Spleen (tissue), 11 donors: ENCODE results near the gene TYK2. TPM values are rescaled to one million over a fixed set of nuclear protein-coding genes. Genes with fewer than 3 reads are reported as not detected.
A peak's percentile ranks its signal among the peaks of the same experiment; 100 is the strongest.

Source experiments
- DNase-seq: peaks from one replicate; pipeline ENCODE4 v3.0.0-alpha.2; 2020
- H3K27ac ChIP-seq, 8 donors: fragments of 200-600 bp; sonication (generic) in 7 of 8; 1 replicate in 4 of 8; 2 replicates in 4 of 8; pipeline versions ENCODE4 v1.5.0 to v1.8.0; 2016 to 2021; ENCODE audit warnings: inconsistent platforms in 4 of 8, mild to moderate bottlenecking in 4 of 8, moderate library complexity in 1 of 8
- H3K27me3 ChIP-seq, 7 donors: fragments of 200-600 bp; sonication (generic) in 6 of 7; replicated peaks in 1 of 7; 1 replicate in 4 of 7; 2 replicates in 3 of 7; pipeline versions ENCODE4 v1.5.0 to v1.8.0; 2016 to 2021; ENCODE audit warnings: inconsistent platforms in 3 of 7, mild to moderate bottlenecking in 1 of 7
- H3K36me3 ChIP-seq, 6 donors: fragments of 200-600 bp; sonication (generic) in 5 of 6; 1 replicate in 4 of 6; 2 replicates in 2 of 6; pipeline versions ENCODE4 v1.5.0 to v1.8.0; 2016 to 2021; ENCODE audit warnings: inconsistent platforms in 2 of 6
- H3K4me1 ChIP-seq, 6 donors: fragments of 200-600 bp; sonication (generic) in 5 of 6; 1 replicate in 3 of 6; 2 replicates in 3 of 6; pipeline versions ENCODE4 v1.5.0 to v1.8.0; 2016 to 2021; ENCODE audit warnings: inconsistent platforms in 3 of 6
- H3K4me3 ChIP-seq, 8 donors: fragments of 200-600 bp; sonication (generic) in 7 of 8; 1 replicate in 4 of 8; 2 replicates in 4 of 8; pipeline versions ENCODE4 v1.5.0 to v1.8.0; 2016 to 2021; ENCODE audit warnings: inconsistent platforms in 4 of 8, mild to moderate bottlenecking in 4 of 8, moderate library complexity in 2 of 8
- H3K9me3 ChIP-seq, 8 donors: fragments of 200-600 bp; sonication (generic) in 7 of 8; 1 replicate in 4 of 8; 2 replicates in 4 of 8; pipeline versions ENCODE4 v1.5.0 to v1.8.0; 2016 to 2021; ENCODE audit warnings: inconsistent platforms in 4 of 8
- POLR2A ChIP-seq, 3 donors: fragments of 450-650 bp; IDR thresholded peaks; one replicate each; pipeline ENCODE4 v1.5.1; 2017; ENCODE audit warnings: antibody characterized with exemption in 3 of 3, mild to moderate bottlenecking in 1 of 3
- POLR2AphosphoS5 ChIP-seq, 3 donors: sonication (generic); formaldehyde crosslinking; IDR thresholded peaks; one replicate each; pipeline ENCODE4 v1.5.1; 2017; ENCODE audit warnings: antibody characterized with exemption in 3 of 3
- WGBS, 5 donors: extraction: QIAGEN DNeasy Blood & Tissue Kit in 3 of 5; methylation state at CpG; one replicate each; pipeline versions ENCODE4 v1.1.5 to v1.1.7; 2013 to 2018; 5-methylcytosine and 5-hydroxymethylcytosine counted together
- intact Hi-C: fragments of 100-400 bp; cut with DNase I; formaldehyde crosslinking; loops from one replicate; pipeline ENCODE4 v1.15.0; 2023; ENCODE audit warnings: low total_unique reads
- polyA plus RNA-seq, 3 donors: library from polyadenylated mRNA; stranded (reverse); fragments of 200-250 nt; gene quantifications; one replicate each; pipeline ENCODE4 v1.2.1, GENCODE V29; 2013
- total RNA-seq, 7 donors: library from RNA; depleted of rRNA in 3 of 7; stranded (reverse); fragments of >200 nt in 3 of 7; fragmentation: NEBNext Ultra II Directional in 4 of 7; extraction: Animal tissue kit (Norgen Biotek cat#: 25700) in 4 of 7; gene quantifications; one replicate each; pipeline versions ENCODE4 v1.1.0 to v1.2.1, GENCODE V29; 2016 to 2021
- TF ChIP-seq, protein P1 (sequence below), 11 experiments: fragments of 200-600 bp in 7 of 11; fragments of 450-650 bp in 4 of 11; sonication (generic) in 4 of 11; IDR thresholded peaks in 8 of 11; conservative IDR thresholded peaks in 3 of 11; 1 replicate in 7 of 11; 2 replicates in 4 of 11; pipeline versions ENCODE4 v1.4.0 to v1.8.0; 2016 to 2021; ENCODE audit warnings: antibody characterized with exemption in 11 of 11, inconsistent platforms in 4 of 11, mild to moderate bottlenecking in 1 of 11
- donor health status: healthy with polysubstance abuse.
- donor health status: DM: no; HTN: no; CAD: no; lungs with moderate emphysema.
- donor health status: DM: no; HTN: no; CAD: no.
- donor health status: Bipolar disorder and iron deficiency.
- donor health status: healthy.
- donor health status: DM: no; HTN: no; CAD: no.
- donor health status: DM: yes; HTN: yes; CAD: no.

The TYK2 gene
- total and polyA plus RNA-seq, 10 donors: 159 to 422 (median 251) TPM

GRCh38 chr19:10356431-10356830, 23.9 kb downstream of the TYK2 start:
- H3K9me3 ChIP-seq: no peaks in the 10 kb centered on the region
- DNase-seq: no peak
- intact Hi-C loops: no loop called here
- no peak overlapping the region for H3K27ac ChIP-seq
- 90 to 100% (median 97%) methylated on average over 5 to 12 of the region's 12 CpGs for WGBS, 5 donors
- no peaks in the 10 kb centered on the region for H3K4me1 ChIP-seq
- TF ChIP-seq POLR2AphosphoS5 (IDR thresholded peaks at IDR 0.05) (no peak), POLR2A (IDR thresholded peaks at IDR 0.05) (no peak)
- TF ChIP-seq, protein P1, sequence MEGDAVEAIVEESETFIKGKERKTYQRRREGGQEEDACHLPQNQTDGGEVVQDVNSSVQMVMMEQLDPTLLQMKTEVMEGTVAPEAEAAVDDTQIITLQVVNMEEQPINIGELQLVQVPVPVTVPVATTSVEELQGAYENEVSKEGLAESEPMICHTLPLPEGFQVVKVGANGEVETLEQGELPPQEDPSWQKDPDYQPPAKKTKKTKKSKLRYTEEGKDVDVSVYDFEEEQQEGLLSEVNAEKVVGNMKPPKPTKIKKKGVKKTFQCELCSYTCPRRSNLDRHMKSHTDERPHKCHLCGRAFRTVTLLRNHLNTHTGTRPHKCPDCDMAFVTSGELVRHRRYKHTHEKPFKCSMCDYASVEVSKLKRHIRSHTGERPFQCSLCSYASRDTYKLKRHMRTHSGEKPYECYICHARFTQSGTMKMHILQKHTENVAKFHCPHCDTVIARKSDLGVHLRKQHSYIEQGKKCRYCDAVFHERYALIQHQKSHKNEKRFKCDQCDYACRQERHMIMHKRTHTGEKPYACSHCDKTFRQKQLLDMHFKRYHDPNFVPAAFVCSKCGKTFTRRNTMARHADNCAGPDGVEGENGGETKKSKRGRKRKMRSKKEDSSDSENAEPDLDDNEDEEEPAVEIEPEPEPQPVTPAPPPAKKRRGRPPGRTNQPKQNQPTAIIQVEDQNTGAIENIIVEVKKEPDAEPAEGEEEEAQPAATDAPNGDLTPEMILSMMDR (IDR thresholded peaks at IDR 0.05 in 8 of 11, conservative IDR thresholded peaks at IDR 0.05 in 3 of 11): no peak
- H3K4me3 ChIP-seq: no peak overlapping the region
- H3K27me3 ChIP-seq: no peaks in the 10 kb centered on the region
- H3K36me3 ChIP-seq: peaks cover 3 to 100% (median 93%) of the 10 kb centered on the region in 6 donors

DNA sequence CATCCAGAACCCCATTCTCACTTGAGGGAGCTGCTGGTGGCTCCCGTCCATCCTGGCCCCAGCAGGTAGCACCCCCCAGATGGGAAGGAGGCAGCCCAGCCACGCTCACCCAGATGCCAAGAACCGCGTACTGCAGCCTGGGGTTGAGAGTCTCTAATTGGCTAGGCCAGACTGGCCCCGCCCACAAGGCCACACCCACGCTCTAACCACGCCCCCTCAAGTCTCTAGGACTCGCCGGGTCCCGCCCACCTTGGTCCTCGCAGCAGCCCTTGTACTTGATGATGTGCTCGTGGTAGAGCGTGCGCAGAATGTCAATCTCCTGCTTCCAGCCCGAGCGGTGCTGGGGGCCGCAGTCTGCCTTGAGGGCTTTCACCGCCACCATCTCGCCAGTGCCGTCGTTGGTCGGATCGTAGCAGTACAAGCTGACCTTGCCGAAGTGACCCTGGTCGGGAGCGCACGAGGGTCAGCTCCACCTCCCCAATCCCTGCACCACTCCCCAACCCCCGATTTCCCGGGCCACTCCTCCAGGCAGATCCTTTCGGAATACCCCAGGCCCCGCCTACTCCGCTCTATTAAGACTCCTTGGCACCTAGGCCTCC, 26.5 kb downstream of the TYK2 start:
- intact Hi-C loops: no loop called here
- Histone ChIP-seq H3K36me3 (peaks cover 3 to 99% (median 92%) of the 10 kb centered on the region in 6 donors), H3K27me3 (no peaks in the 10 kb centered on the region), H3K4me3 (no peak overlapping the region), H3K4me1 (no peaks in the 10 kb centered on the region), H3K9me3 (no peaks in the 10 kb centered on the region), H3K27ac (no peak overlapping the region)
- peak in 1 of 3 donors; percentile 51 for TF ChIP-seq POLR2AphosphoS5 (IDR thresholded peaks at IDR 0.05)
- no peak for TF ChIP-seq POLR2A (IDR thresholded peaks at IDR 0.05)
- 91 to 98% (median 91%) methylated on average over 24 to 32 of the region's 32 CpGs for WGBS, 5 donors
- DNase-seq: no peak

DNA sequence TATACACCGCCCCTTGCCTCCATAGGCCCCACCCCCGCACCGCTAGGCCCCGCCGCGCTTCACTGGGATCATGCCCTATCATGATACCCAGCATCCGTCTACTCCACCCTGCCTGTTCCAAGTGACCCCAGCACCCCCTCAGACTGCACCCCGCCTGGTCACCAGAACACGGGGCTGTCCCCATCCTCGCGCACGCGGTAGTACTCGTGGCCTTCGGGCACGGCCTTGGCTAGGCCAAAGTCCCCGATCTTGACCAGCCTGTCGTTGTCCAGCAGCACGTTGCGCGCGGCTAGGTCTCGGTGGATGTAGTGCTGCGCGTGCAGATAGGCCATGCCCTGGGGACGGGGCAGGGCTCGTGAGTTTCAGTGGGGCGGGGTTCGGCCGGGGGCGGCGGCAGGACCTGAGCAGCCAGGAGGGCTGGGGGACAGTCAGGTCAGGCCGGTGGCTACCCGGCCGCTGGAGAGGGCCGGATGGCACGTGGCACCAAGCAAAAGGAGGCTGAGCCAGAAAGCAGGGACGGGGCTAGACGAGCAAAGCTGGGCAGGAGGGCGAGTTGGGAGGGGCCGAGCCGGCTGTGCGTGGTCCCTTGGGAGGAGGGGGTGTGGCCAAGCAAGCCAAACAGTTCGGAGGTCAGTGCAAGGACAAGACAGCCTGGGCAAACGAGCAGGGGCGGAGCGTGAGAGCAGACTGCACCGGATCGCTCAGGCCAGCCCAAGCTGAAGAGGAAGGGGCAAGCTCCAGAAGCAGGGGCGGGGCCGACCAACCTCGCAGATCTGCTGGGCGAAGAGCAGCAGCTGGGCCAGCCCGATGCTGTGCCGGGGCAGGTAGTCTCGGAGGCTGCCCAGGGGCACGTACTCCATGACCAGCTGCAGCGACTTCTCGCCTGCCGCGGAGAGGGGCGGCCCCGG, 27.4 kb downstream of the TYK2 start:
- Histone ChIP-seq H3K4me1 (no peaks in the 10 kb centered on the region), H3K36me3 (peaks cover 3 to 91% (median 84%) of the 10 kb centered on the region in 6 donors), H3K9me3 (no peaks in the 10 kb centered on the region), H3K27ac (no peak overlapping the region), H3K27me3 (no peaks in the 10 kb centered on the region), H3K4me3 (no peak overlapping the region)
- no peak for DNase-seq
- 89 to 92% (median 90%) methylated on average over 54 to 63 of the region's 63 CpGs for WGBS, 5 donors
- intact Hi-C loops: no loop called here
- TF ChIP-seq POLR2A (IDR thresholded peaks at IDR 0.05): no peak
- peak in 1 of 3 donors; percentile 47 for TF ChIP-seq POLR2AphosphoS5 (IDR thresholded peaks at IDR 0.05)

DNA sequence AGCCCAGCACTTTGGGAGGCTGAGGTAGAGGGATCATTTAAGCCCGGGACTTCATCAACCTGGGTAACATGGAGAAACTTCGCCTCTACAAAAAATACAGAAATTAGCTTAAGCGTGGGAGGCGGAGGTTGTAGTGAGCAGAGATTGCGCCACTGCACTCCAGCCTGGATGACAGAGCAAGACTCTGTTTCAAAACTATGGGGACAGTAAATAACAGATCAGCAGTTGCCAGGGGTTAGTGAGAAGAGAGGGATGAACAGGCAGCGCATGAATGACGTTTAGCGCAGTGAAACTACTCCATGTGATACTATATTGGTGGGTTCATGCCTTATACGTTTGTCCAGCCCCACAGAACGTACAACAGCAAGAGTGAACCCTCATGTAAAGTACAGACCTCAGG, 33.9 kb downstream of the TYK2 start:
- no peak for DNase-seq
- Histone ChIP-seq H3K27me3 (no peaks in the 10 kb centered on the region), H3K9me3 (no peaks in the 10 kb centered on the region), H3K4me1 (peaks cover 0 to 23% (median 0%) of the 10 kb centered on the region in 6 donors), H3K4me3 (peak overlapping the region in 1 of 8 donors; percentile 49), H3K27ac (peak overlapping the region in 7 of 8 donors; percentile 62 to 92 (median 83)), H3K36me3 (peaks cover 0 to 25% (median 22%) of the 10 kb centered on the region in 6 donors)
- TF ChIP-seq, protein P1 (IDR thresholded peaks at IDR 0.05 in 8 of 11, conservative IDR thresholded peaks at IDR 0.05 in 3 of 11): no peak
- peak in 1 of 3 donors; percentile 73 for TF ChIP-seq POLR2AphosphoS5 (IDR thresholded peaks at IDR 0.05)
- 48 to 74% (median 56%) methylated on average over 10 of the region's 10 CpGs for whole genome bisulfite sequencing, 5 donors
- intact Hi-C loops: no loop called here

DNA sequence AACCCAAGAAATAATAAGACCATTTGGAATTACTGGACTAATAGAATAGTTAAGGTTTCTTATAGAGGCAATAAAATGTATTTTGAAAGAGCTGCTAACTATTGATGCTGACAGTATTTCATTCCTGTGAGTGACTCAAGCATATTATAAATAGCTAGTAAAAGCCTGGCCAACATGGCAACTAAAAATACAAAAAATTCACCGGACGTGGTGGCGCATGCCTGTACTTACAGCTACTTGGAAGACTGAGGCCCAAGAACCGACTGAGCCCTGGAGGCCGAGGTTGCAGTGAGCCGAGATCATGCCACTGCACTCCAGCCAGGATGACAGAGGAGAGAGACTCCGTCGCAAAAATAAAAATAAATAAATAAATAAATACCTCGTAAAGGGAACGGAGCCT, 35.6 kb downstream of the TYK2 start:
- intact Hi-C loops: no loop called here
- H3K27ac ChIP-seq: peak overlapping the region in 1 of 8 donors; percentile 92
- H3K36me3 ChIP-seq: peaks cover 0 to 8% (median 5%) of the 10 kb centered on the region in 6 donors
- H3K4me1 ChIP-seq: peaks cover 2 to 35% (median 5%) of the 10 kb centered on the region in 6 donors
- H3K27me3 ChIP-seq: no peaks in the 10 kb centered on the region
- TF ChIP-seq, protein P1 (IDR thresholded peaks at IDR 0.05 in 8 of 11, conservative IDR thresholded peaks at IDR 0.05 in 3 of 11): no peak
- no peak for TF ChIP-seq POLR2AphosphoS5 (IDR thresholded peaks at IDR 0.05)
- TF ChIP-seq POLR2A (IDR thresholded peaks at IDR 0.05): no peak
- no peaks in the 10 kb centered on the region for H3K9me3 ChIP-seq
- no peak for DNase-seq
- H3K4me3 ChIP-seq: no peak overlapping the region
- 87 to 95% (median 91%) methylated on average over 10 of the region's 10 CpGs for WGBS, 5 donors
